ENCODE data around the gene NCAM1. TPM values are rescaled to one million over a fixed set of nuclear protein-coding genes. Genes with fewer than 3 reads are reported as not detected.

Gene NCAM1
- total RNA-seq, 1 donor from 2014 or later = 4.2 TPM

- TF ChIP-seq, protein P1, sequence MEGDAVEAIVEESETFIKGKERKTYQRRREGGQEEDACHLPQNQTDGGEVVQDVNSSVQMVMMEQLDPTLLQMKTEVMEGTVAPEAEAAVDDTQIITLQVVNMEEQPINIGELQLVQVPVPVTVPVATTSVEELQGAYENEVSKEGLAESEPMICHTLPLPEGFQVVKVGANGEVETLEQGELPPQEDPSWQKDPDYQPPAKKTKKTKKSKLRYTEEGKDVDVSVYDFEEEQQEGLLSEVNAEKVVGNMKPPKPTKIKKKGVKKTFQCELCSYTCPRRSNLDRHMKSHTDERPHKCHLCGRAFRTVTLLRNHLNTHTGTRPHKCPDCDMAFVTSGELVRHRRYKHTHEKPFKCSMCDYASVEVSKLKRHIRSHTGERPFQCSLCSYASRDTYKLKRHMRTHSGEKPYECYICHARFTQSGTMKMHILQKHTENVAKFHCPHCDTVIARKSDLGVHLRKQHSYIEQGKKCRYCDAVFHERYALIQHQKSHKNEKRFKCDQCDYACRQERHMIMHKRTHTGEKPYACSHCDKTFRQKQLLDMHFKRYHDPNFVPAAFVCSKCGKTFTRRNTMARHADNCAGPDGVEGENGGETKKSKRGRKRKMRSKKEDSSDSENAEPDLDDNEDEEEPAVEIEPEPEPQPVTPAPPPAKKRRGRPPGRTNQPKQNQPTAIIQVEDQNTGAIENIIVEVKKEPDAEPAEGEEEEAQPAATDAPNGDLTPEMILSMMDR (IDR thresholded peaks at IDR 0.05) = no peak
- DNase-seq (no peak), ATAC-seq (no peak)
- Histone ChIP-seq H3K4me1 (no peaks in the 10 kb centered on the region), H3K27ac (no peak overlapping the region), H3K4me3 (no peak overlapping the region), H3K27me3 (no peaks in the 10 kb centered on the region), H3K9me3 (no peaks in the 10 kb centered on the region), H3K36me3 (no peaks in the 10 kb centered on the region)
- intact Hi-C loops (cut with DNase I) = no loop called here
Measured at GRCh38 chr11:113121746-113122145, 160.5 kb downstream of the NCAM1 start.

GRCh38 chr11:113124006-113124405 is 162.8 kb downstream of the NCAM1 start:
- H3K4me1 ChIP-seq = no peaks in the 10 kb centered on the region
- TF ChIP-seq, protein P1 (IDR thresholded peaks at IDR 0.05) = no peak
- H3K9me3 ChIP-seq = no peaks in the 10 kb centered on the region
- H3K36me3 ChIP-seq = no peaks in the 10 kb centered on the region
- DNase-seq (no peak), ATAC-seq (no peak)
- no peak overlapping the region for H3K4me3 ChIP-seq
- H3K27me3 ChIP-seq = no peaks in the 10 kb centered on the region
- no peak overlapping the region for H3K27ac ChIP-seq
- intact Hi-C loops (cut with DNase I) = no loop called here

- intact Hi-C loops (cut with DNase I) = no loop called here
Measured at GRCh38 chr11:113124578-113124977, 163.4 kb downstream of the NCAM1 start.

DNA sequence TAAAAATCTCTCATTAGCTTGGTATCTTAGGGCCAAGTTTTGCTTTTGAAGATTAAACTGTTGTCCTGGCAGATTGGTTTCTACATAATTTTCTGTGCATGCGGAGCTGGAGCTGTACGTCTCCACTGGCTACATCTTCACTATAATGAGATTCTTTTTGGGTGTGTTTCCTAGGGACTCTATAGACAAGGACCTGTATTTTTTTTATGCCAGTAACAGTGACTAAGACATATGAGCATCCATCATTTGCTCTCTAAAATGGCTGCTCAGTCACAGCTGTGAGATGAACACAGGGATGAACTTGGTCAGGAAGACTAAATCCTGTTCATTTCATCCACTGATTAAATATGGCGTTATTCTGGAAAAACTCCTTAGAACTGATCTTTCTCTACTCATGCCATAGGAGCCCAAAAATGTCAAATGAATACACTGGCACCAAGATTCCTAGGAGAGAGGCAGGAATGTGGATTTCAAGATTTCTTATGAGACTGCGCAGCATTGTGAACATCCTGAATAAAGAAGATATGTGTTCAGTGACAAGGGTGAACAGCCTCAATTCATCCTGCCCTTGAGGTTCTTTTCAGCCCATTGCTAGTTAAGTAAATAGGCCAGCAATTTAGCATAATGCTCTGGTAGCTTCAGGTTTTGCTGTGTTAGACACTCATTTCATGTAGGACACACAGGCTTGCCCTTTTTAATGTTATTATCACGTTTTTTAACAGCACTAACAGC is 168.2 kb downstream of the NCAM1 start:
- Histone ChIP-seq H3K36me3 (no peaks in the 10 kb centered on the region), H3K4me1 (no peaks in the 10 kb centered on the region), H3K27ac (no peak overlapping the region), H3K9me3 (no peaks in the 10 kb centered on the region), H3K27me3 (no peaks in the 10 kb centered on the region), H3K4me3 (no peak overlapping the region)
- DNase-seq (no peak), ATAC-seq (no peak)
- TF ChIP-seq, protein P1 (IDR thresholded peaks at IDR 0.05) = no peak
- intact Hi-C loops (cut with DNase I) = no loop called here

More at GRCh38 chr11:113124578-113124977, 163.4 kb downstream of the NCAM1 start:
- Histone ChIP-seq H3K36me3 (no peaks in the 10 kb centered on the region), H3K4me3 (no peak overlapping the region), H3K27me3 (no peaks in the 10 kb centered on the region), H3K27ac (no peak overlapping the region), H3K4me1 (no peaks in the 10 kb centered on the region), H3K9me3 (no peaks in the 10 kb centered on the region)
- DNase-seq (no peak), ATAC-seq (no peak)
- TF ChIP-seq, protein P1 (IDR thresholded peaks at IDR 0.05) = no peak

GRCh38 chr11:113131036-113131775 is 170.0 kb downstream of the NCAM1 start:
- intact Hi-C loops (cut with DNase I) = no loop called here
- no peaks in the 10 kb centered on the region for H3K27me3 ChIP-seq
- no peaks in the 10 kb centered on the region for H3K36me3 ChIP-seq
- H3K4me1 ChIP-seq = no peaks in the 10 kb centered on the region
- ATAC-seq (no peak), DNase-seq (no peak)
- H3K27ac ChIP-seq = no peak overlapping the region
- no peak overlapping the region for H3K4me3 ChIP-seq
- H3K9me3 ChIP-seq = no peaks in the 10 kb centered on the region
- TF ChIP-seq, protein P1 (IDR thresholded peaks at IDR 0.05) = no peak

All from upper lobe of right lung (tissue), 1 donor.